DND-41 (cell line): ENCODE measurements around the gene KRTAP12-2.

Source experiments
- CTCF ChIP-seq: IDR thresholded peaks from 2 replicates; pipeline ENCODE4 v1.5.1; 2012; ENCODE audit warnings: borderline replicate concordance, low read length, moderate library complexity, mild to moderate bottlenecking; ENCODE audit not compliant: poor library complexity, severe bottlenecking; ENCODE audit errors: extremely low read depth
- EZH2 ChIP-seq: IDR thresholded peaks from 3 replicates; pipeline ENCODE4 v1.6.1; 2012; ENCODE audit warnings: borderline replicate concordance, low read depth, mild to moderate bottlenecking, moderate library complexity, low read length, inconsistent platforms; ENCODE audit not compliant: severe bottlenecking

GRCh38 chr21:44697811-44698734 is 31.3 kb upstream of the KRTAP12-2 start:
- TF ChIP-seq CTCF (no peak), EZH2 (no peak)
